ENCODE measurements around the gene PIGA.

- no peak for TF ChIP-seq POLR2A (IDR thresholded peaks at IDR 0.05)
- TF ChIP-seq, protein P1, sequence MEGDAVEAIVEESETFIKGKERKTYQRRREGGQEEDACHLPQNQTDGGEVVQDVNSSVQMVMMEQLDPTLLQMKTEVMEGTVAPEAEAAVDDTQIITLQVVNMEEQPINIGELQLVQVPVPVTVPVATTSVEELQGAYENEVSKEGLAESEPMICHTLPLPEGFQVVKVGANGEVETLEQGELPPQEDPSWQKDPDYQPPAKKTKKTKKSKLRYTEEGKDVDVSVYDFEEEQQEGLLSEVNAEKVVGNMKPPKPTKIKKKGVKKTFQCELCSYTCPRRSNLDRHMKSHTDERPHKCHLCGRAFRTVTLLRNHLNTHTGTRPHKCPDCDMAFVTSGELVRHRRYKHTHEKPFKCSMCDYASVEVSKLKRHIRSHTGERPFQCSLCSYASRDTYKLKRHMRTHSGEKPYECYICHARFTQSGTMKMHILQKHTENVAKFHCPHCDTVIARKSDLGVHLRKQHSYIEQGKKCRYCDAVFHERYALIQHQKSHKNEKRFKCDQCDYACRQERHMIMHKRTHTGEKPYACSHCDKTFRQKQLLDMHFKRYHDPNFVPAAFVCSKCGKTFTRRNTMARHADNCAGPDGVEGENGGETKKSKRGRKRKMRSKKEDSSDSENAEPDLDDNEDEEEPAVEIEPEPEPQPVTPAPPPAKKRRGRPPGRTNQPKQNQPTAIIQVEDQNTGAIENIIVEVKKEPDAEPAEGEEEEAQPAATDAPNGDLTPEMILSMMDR (IDR thresholded peaks at IDR 0.05): no peak
- no peak for TF ChIP-seq EP300 (IDR thresholded peaks at IDR 0.05)
These were observed 8.8 kb upstream of the PIGA start for GRCh38 chrX:15344106-15344505.

All from tibial nerve (tissue), 4 donors.